Mucosa of descending colon (tissue), 3 donors: ENCODE measurements around the gene PPP1R16B. TPM values are rescaled to one million over a fixed set of nuclear protein-coding genes. Genes with fewer than 3 reads are reported as not detected.

ENCODE experiments used
- ATAC-seq: fragments of 200-7000 bp; cut with Tn5 transposase; one replicate; pipeline ENCODE4 v1.9.1; 2020; ENCODE audit warnings: mild to moderate bottlenecking, moderate library complexity
- DNase-seq, 3 donors: peaks; one replicate each; pipeline ENCODE4 v3.0.0-alpha.2; 2020
- H3K36me3 ChIP-seq: fragments of 200-600 bp; one replicate; pipeline ENCODE4 v1.8.0; 2021; ENCODE audit warnings: low read depth, mild to moderate bottlenecking
- H3K4me1 ChIP-seq: fragments of 200-600 bp; one replicate; pipeline ENCODE4 v1.8.0; 2021; ENCODE audit warnings: low read depth, mild to moderate bottlenecking
- H3K4me3 ChIP-seq: fragments of 200-600 bp; one replicate; pipeline ENCODE4 v1.8.0; 2021; ENCODE audit warnings: mild to moderate bottlenecking
- H3K9me3 ChIP-seq: fragments of 200-600 bp; one replicate; pipeline ENCODE4 v1.8.0; 2021; ENCODE audit warnings: mild to moderate bottlenecking
- CTCF ChIP-seq: fragments of 200-600 bp; IDR thresholded peaks from one replicate; pipeline ENCODE4 v1.8.0; 2022; ENCODE audit warnings: antibody characterized with exemption, mild to moderate bottlenecking
- intact Hi-C, 2 donors: fragments of 100-400 bp; cut with DNase I in 1 of 2; cut with micrococcal nuclease in 1 of 2; formaldehyde crosslinking; loops; one replicate each; pipeline versions ENCODE4 v1.11.0 to v1.11.1; 2022; cut with DNase I, micrococcal nuclease
- total RNA-seq, 3 donors: library from RNA; stranded (reverse); fragmentation: NEBNext Ultra II Directional in 2 of 3; extraction: Animal tissue kit (Norgen Biotek cat#: 25700) in 2 of 3; gene quantifications; one replicate each; pipeline versions ENCODE4 v1.2.1 to v1.2.4, GENCODE V29; 2021 to 2023
- donor health status: DM: no; HTN: no; CAD: no; lungs with moderate emphysema.
- donor health status: DM: no; HTN: no; CAD: no.
- donor health status: DM: no; HTN: yes; CAD: no.

Gene PPP1R16B
- total RNA-seq, 3 donors from 2014 or later: 4.4 to 5.6 (median 4.4) TPM

- no peaks in the 10 kb centered on the region for H3K36me3 ChIP-seq
- no peak for DNase-seq
- H3K9me3 ChIP-seq: no peaks in the 10 kb centered on the region
- intact Hi-C loops: no loop called here
- no peak for TF ChIP-seq CTCF
- no peak overlapping the region for H3K4me3 ChIP-seq
- H3K4me1 ChIP-seq: peaks cover 40% of the 10 kb centered on the region
- no peak for ATAC-seq
Measured at GRCh38 chr20:38871560-38871953, 66.1 kb downstream of the PPP1R16B start.

GRCh38 chr20:38872036-38872435 lies 66.5 kb downstream of the PPP1R16B start:
- DNase-seq: peak; percentile 67 to 76 (median 71)
- H3K4me3 ChIP-seq: no peak overlapping the region
- intact Hi-C loops: no loop called here
- no peaks in the 10 kb centered on the region for H3K36me3 ChIP-seq
- H3K4me1 ChIP-seq: peaks cover 40% of the 10 kb centered on the region
- ATAC-seq: peak; percentile 74
- no peak for TF ChIP-seq CTCF
- H3K9me3 ChIP-seq: no peaks in the 10 kb centered on the region

- DNase-seq (peak in 1 of 3 donors; percentile 58), ATAC-seq (no peak)
- intact Hi-C loops: no loop called here
- TF ChIP-seq CTCF: no peak
- Histone ChIP-seq H3K9me3 (no peaks in the 10 kb centered on the region), H3K4me1 (peaks cover 40% of the 10 kb centered on the region), H3K36me3 (no peaks in the 10 kb centered on the region), H3K4me3 (no peak overlapping the region)
Measured at GRCh38 chr20:38872491-38873049, 67.1 kb downstream of the PPP1R16B start.

- Histone ChIP-seq H3K4me3 (no peak overlapping the region), H3K9me3 (no peaks in the 10 kb centered on the region), H3K4me1 (peaks cover 40% of the 10 kb centered on the region), H3K36me3 (no peaks in the 10 kb centered on the region)
- peak; percentile 10 for ATAC-seq
- DNase-seq: peak in 2 of 3 donors; percentile 51 to 75
- TF ChIP-seq CTCF: no peak
- intact Hi-C loops: no loop called here
Measured at GRCh38 chr20:38873050-38873581, 67.6 kb downstream of the PPP1R16B start.

GRCh38 chr20:38874460-38875174 lies 69.1 kb downstream of the PPP1R16B start:
- Histone ChIP-seq H3K4me3 (no peak overlapping the region), H3K4me1 (peaks cover 40% of the 10 kb centered on the region), H3K9me3 (no peaks in the 10 kb centered on the region), H3K36me3 (no peaks in the 10 kb centered on the region)
- ATAC-seq (no peak), DNase-seq (peak in 1 of 3 donors; percentile 38)
- no peak for TF ChIP-seq CTCF
- intact Hi-C loops: no loop called here
